K562 (cell line): ENCODE data around the gene TLCD5. TPM values are rescaled to one million over a fixed set of nuclear protein-coding genes. Genes with fewer than 3 reads are reported as not detected.

Experiments used
- ATAC-seq: fragments of 200-7000 bp; cut with Tn5 transposase; 3 replicates; pipeline ENCODE4 v1.9.1; 2020; ENCODE audit warnings: moderate library complexity
- BruUV-seq: library from RNA; stranded (reverse); fragments of 400-500 nt; replicated peaks from 2 replicates; lab custom pipeline; 2021; lab: Mats Ljungman, UMichigan
- CTCF ChIA-PET: fragments of 300-600 bp; formaldehyde crosslinking; extraction: SDS; loops from one replicate; lab custom pipeline; 2021; ENCODE audit warnings: low intra/inter-chr PET ratio; lab: Yijun Ruan, JAX
- POLR2A ChIA-PET: fragments of 300-600, 350-650 bp; sonication (Branson Sonifier 250); formaldehyde crosslinking; extraction: SDS; loops from one replicate; lab custom pipeline; 2021; ENCODE audit warnings: antibody characterized with exemption, inconsistent platforms; lab: Yijun Ruan, JAX
- DNase-seq, 4 experiments: peaks; one replicate each; pipeline versions ENCODE4 v3.0.0 to v3.0.0-alpha.2; 2011 to 2018; ENCODE audit warnings: low spot score in 3 of 4, mixed read lengths in 3 of 4; ENCODE audit errors: extremely low read depth in 1 of 4
- FAIRE-seq: peaks from 2 replicates; lab custom pipeline; 2011; peaks lifted over from hg19 to GRCh38; lab: Jason Lieb, UNC
- H2AFZ ChIP-seq: 2 replicates; pipeline ENCODE4 v1.6.0; 2011; ENCODE audit warnings: low read depth, low read length, control low read depth, inconsistent platforms
- H3K27ac ChIP-seq: fragments of 200-600 bp; 3 replicates; pipeline ENCODE4 v1.8.0; 2011; ENCODE audit warnings: low read depth, mild to moderate bottlenecking, control low read depth, inconsistent platforms, low read length, moderate library complexity, mixed read lengths; ENCODE audit errors: extremely low read depth
- H3K27me3 ChIP-seq, 2 experiments: fragments of 300-600 bp in 1 of 2; 2 replicates in 1 of 2; 3 replicates in 1 of 2; pipeline versions ENCODE4 v1.6.0 to v1.8.0; 2011; ENCODE audit warnings: inconsistent platforms in 2 of 2, low read length in 2 of 2, mild to moderate bottlenecking in 1 of 2, mixed read lengths in 1 of 2, moderate library complexity in 1 of 2; ENCODE audit not compliant: control insufficient read depth in 2 of 2, insufficient read depth in 2 of 2
- H3K36me3 ChIP-seq: fragments of 300-600 bp; 3 replicates; pipeline ENCODE4 v1.8.0; 2011; ENCODE audit warnings: mild to moderate bottlenecking, low read length, inconsistent platforms; ENCODE audit not compliant: control insufficient read depth, insufficient read depth
- H3K4me1 ChIP-seq, 2 experiments: fragments of 200-600 bp in 1 of 2; replicated peaks in 1 of 2; 2 replicates in 1 of 2; 3 replicates in 1 of 2; pipeline versions ENCODE4 v1.5.1 to v1.8.0; 2011; ENCODE audit warnings: inconsistent platforms in 2 of 2, low read length in 2 of 2, mild to moderate bottlenecking in 1 of 2, mixed read lengths in 1 of 2, moderate library complexity in 1 of 2; ENCODE audit not compliant: control insufficient read depth in 2 of 2, insufficient read depth in 2 of 2
- H3K4me2 ChIP-seq: 2 replicates; pipeline ENCODE4 v1.6.1; 2011; ENCODE audit warnings: low read length, control low read depth, inconsistent platforms, mixed read lengths; ENCODE audit not compliant: insufficient read depth
- H3K4me3 ChIP-seq: fragments of 200-600 bp; sonication (generic), shearing (Covaris generic); 2 replicates; pipeline ENCODE4 v1.5.1; 2016; ENCODE audit warnings: control low read depth, inconsistent platforms
- H3K79me2 ChIP-seq: fragments of 200-600 bp; 3 replicates; pipeline ENCODE4 v1.8.0; 2011; ENCODE audit warnings: low read length, inconsistent platforms; ENCODE audit not compliant: control insufficient read depth, insufficient read depth
- H3K9ac ChIP-seq, 2 experiments: 2 replicates each; pipeline versions ENCODE4 v1.6.0 to v1.6.1; 2011; ENCODE audit warnings: low read depth in 2 of 2, low read length in 2 of 2, control low read depth in 1 of 2, inconsistent platforms in 1 of 2, mild to moderate bottlenecking in 1 of 2, mixed read lengths in 1 of 2; ENCODE audit not compliant: insufficient read depth in 1 of 2
- H3K9me1 ChIP-seq: one replicate; pipeline ENCODE4 v1.6.0; 2011; ENCODE audit warnings: inconsistent platforms, mild to moderate bottlenecking, low read length, moderate library complexity; ENCODE audit not compliant: control insufficient read depth, insufficient read depth
- H3K9me3 ChIP-seq: replicated peaks from 2 replicates; pipeline ENCODE4 v1.5.1; 2011; ENCODE audit warnings: low read depth, low read length, inconsistent platforms; ENCODE audit not compliant: control insufficient read depth, insufficient read depth
- H4K20me1 ChIP-seq: replicated peaks from 2 replicates; pipeline ENCODE4 v1.6.1; 2011; ENCODE audit warnings: low read length, inconsistent platforms, mixed read lengths; ENCODE audit not compliant: control insufficient read depth, insufficient read depth
- CEBPB ChIP-seq: fragments of 450-650 bp; IDR thresholded peaks from 2 replicates; pipeline ENCODE4 v1.6.1; 2016; ENCODE audit warnings: missing genetic modification characterization, missing compliant biosample characterization
- FIP1L1 ChIP-seq: fragments of 200-400 bp; formaldehyde crosslinking; IDR thresholded peaks from 2 replicates; pipeline ENCODE4 v1.6.1; 2018; ENCODE audit warnings: mild to moderate bottlenecking, low read depth, low read length; ENCODE audit not compliant: poor library complexity, severe bottlenecking
- HCFC1 ChIP-seq: IDR thresholded peaks from 2 replicates; pipeline ENCODE4 v1.6.1; 2012; ENCODE audit warnings: low read depth, low read length, improper control_type of control experiment
- L3MBTL2 ChIP-seq: fragments of 450-650 bp; IDR thresholded peaks from 2 replicates; pipeline ENCODE4 v1.6.1; 2016; ENCODE audit warnings: mild to moderate bottlenecking, moderate library complexity
- LARP7 ChIP-seq: fragments of 450-650 bp; IDR thresholded peaks from 2 replicates; pipeline ENCODE4 v1.6.1; 2016
- PRDM10 ChIP-seq: fragments of 450-650 bp; IDR thresholded peaks from 2 replicates; pipeline ENCODE4 v1.6.1; 2018; ENCODE audit not compliant: partially characterized antibody
- RHOXF2B ChIP-seq: fragments of 250-450 bp; sonication (Bioruptor Pico); conservative IDR thresholded peaks from 2 replicates; pipeline ENCODE4 v1.5.1; 2021
- ZBTB1 ChIP-seq: sonication (generic); formaldehyde crosslinking; IDR thresholded peaks from 2 replicates; pipeline ENCODE4 v1.8.1; 2023; ENCODE audit warnings: missing genetic modification reagents, low read depth, mild to moderate bottlenecking, borderline replicate concordance
- ZBTB26 ChIP-seq: fragments of 450-650 bp; formaldehyde crosslinking; IDR thresholded peaks from 2 replicates; pipeline ENCODE4 v1.4.0; 2022; ENCODE audit warnings: missing genetic modification characterization
- ZBTB49 ChIP-seq: sonication (generic); formaldehyde crosslinking; IDR thresholded peaks from 2 replicates; pipeline ENCODE4 v1.8.0; 2022; ENCODE audit warnings: missing genetic modification reagents, mild to moderate bottlenecking, borderline replicate concordance
- ZBTB5 ChIP-seq: fragments of 450-650 bp; IDR thresholded peaks from 2 replicates; pipeline ENCODE4 v1.6.1; 2017; ENCODE audit warnings: antibody characterized with exemption
- ZNF263 ChIP-seq: sonication (generic); formaldehyde crosslinking; IDR thresholded peaks from 2 replicates; pipeline ENCODE4 v1.8.0; 2022; ENCODE audit warnings: mild to moderate bottlenecking, missing genetic modification reagents, borderline replicate concordance
- WGBS: fragments of 100-300 bp; shearing (Covaris generic); methylation state at CpG from one replicate; pipeline ENCODE4 v1.1.6; 2016; ENCODE audit warnings: low coverage, mixed read lengths; ENCODE audit not compliant: insufficient coverage; ENCODE audit errors: missing lambda C conversion rate; 5-methylcytosine and 5-hydroxymethylcytosine counted together
- in situ Hi-C: fragments of 300-500 bp; cut with MboI; formaldehyde crosslinking; loops from 4 replicates; pipeline ENCODE4 v1.15.0; 2018; ENCODE audit warnings: inconsistent platforms, mixed read lengths
- intact Hi-C: fragments of 100-400 bp; cut with micrococcal nuclease; formaldehyde crosslinking; loops from 2 replicates; pipeline ENCODE4 v1.14.2; 2022
- polyA plus RNA-seq, 8 experiments: library from polyadenylated mRNA; depleted of rRNA in 4 of 8; stranded (reverse) in 5 of 8; unstranded in 3 of 8; fragments of >200 nt; fragmentation: Nextera tagmentation in 2 of 8; fragmentation: Illumina TruSeq in 1 of 8; extraction: Ambion mirVana in 2 of 8; extraction: Trizol in 1 of 8; gene quantifications; 2 replicates each; pipeline versions ENCODE4 v1.2.1 to v1.2.3, GENCODE V29; 2011 to 2014; ENCODE audit warnings: inconsistent platforms in 1 of 8, missing spikeins in 1 of 8
- total RNA-seq, 7 experiments: library from RNA; depleted of rRNA in 6 of 7; stranded (reverse); fragments of >200 nt in 6 of 7; fragmentation: Illumina TruSeq in 2 of 7; extraction: Trizol in 2 of 7; gene quantifications; 2 replicates each; pipeline versions ENCODE4 v1.2.1 to v1.2.3, GENCODE V29; 2011 to 2021; ENCODE audit warnings: low replicate concordance in 1 of 7

TLCD5 gene
- total and polyA plus RNA-seq, 9 of the 15 experiments (the other 6 are each of a cell fraction or from before 2014, with no cell fraction given) = 0.94 to 5.1 (median 1.6) TPM

- BruUV-seq = no TSS peak
- no peaks in the 10 kb centered on the region for H3K36me3 ChIP-seq
- no peaks in the 10 kb centered on the region for H3K9me1 ChIP-seq
- no peak overlapping the region for H2AFZ ChIP-seq
- no peak overlapping the region for H3K9ac ChIP-seq
- H3K4me2 ChIP-seq = no peak overlapping the region
- no peaks in the 10 kb centered on the region for H3K9me3 ChIP-seq
- no peak overlapping the region for H3K4me3 ChIP-seq
- WGBS = under 1% methylated on average over 10 of the region's 10 CpGs
- CTCF ChIA-PET = no interaction called here
- no peak for FAIRE-seq
- H3K27me3 ChIP-seq = peaks cover 26 to 41% of the 10 kb centered on the region in 2 experiments
- peaks cover 0 to 5% of the 10 kb centered on the region in 2 experiments; a peak in 1 of 5 replicates for H3K4me1 ChIP-seq
- intact Hi-C loops = no loop called here
- POLR2A ChIA-PET = interaction anchor here (1.8 kb wide), 1 partner anchor 8 kb away, joined by 5 read pairs; no protein-coding TSS in a partner anchor
- no peak for ATAC-seq
- no peaks in the 10 kb centered on the region for H4K20me1 ChIP-seq
- no peak for DNase-seq
- H3K79me2 ChIP-seq = no peaks in the 10 kb centered on the region
- no peak overlapping the region for H3K27ac ChIP-seq
- in situ Hi-C loops = no loop called here
- TF ChIP-seq CEBPB (tag) = no peak
- TF ChIP-seq ZNF263 (CRISPR knock-in tag) = no peak
- no peak for TF ChIP-seq FIP1L1
- no peak for TF ChIP-seq RHOXF2B
- TF ChIP-seq ZBTB1 (CRISPR knock-in tag) = no peak
- TF ChIP-seq ZBTB26 (CRISPR knock-in tag) = no peak
- no peak for TF ChIP-seq HCFC1
- TF ChIP-seq L3MBTL2 = no peak
- TF ChIP-seq ZBTB5 = no peak
- no peak for TF ChIP-seq LARP7
- TF ChIP-seq PRDM10 = no peak
- no peak for TF ChIP-seq ZBTB49 (CRISPR knock-in tag)
Measured at GRCh38 chr11:120317689-120318480, 7.2 kb upstream of the TLCD5 start.
